Chondrocyte (in vitro differentiated cells): ENCODE results near the gene PRKAG3. TPM values are rescaled to one million over a fixed set of nuclear protein-coding genes. Genes with fewer than 3 reads are reported as not detected.

Source experiments
- DNase-seq: peaks from one replicate; pipeline ENCODE4 v3.0.0; 2021; ENCODE audit warnings: mixed read lengths, low spot score
- H3K27ac Mint-ChIP-seq: one replicate; pipeline ENCODE4 v1.8.0; 2021; ENCODE audit warnings: mild to moderate bottlenecking, moderate library complexity, mixed read lengths; ENCODE audit not compliant: unreplicated experiment
- H3K27me3 Mint-ChIP-seq: 2 replicates; pipeline ENCODE4 v1.8.0; 2021; ENCODE audit warnings: low read depth, mixed read lengths
- H3K36me3 Mint-ChIP-seq: 2 replicates; pipeline ENCODE4 v1.8.0; 2021; ENCODE audit warnings: low read depth, mixed read lengths
- H3K4me1 Mint-ChIP-seq: 2 replicates; pipeline ENCODE4 v1.8.0; 2021; ENCODE audit warnings: low read depth, mild to moderate bottlenecking, mixed read lengths
- H3K4me3 Mint-ChIP-seq: one replicate; pipeline ENCODE4 v1.8.0; 2021; ENCODE audit warnings: mild to moderate bottlenecking, moderate library complexity, mixed read lengths; ENCODE audit not compliant: unreplicated experiment
- H3K9me3 Mint-ChIP-seq: 2 replicates; pipeline ENCODE4 v1.8.0; 2021; ENCODE audit warnings: low read depth, mixed read lengths
- CTCF ChIP-seq: fragments of 200-600 bp; sonication (generic); IDR thresholded peaks from 2 replicates; pipeline ENCODE4 v1.5.0; 2021; ENCODE audit warnings: antibody characterized with exemption, mild to moderate bottlenecking, moderate library complexity
- total RNA-seq: library from RNA; stranded (reverse); gene quantifications from 3 replicates; pipeline ENCODE4 v1.2.1, GENCODE V29; 2021

Gene PRKAG3
- total RNA-seq, 1 donor from 2014 or later, result not detected

GRCh38 chr2:218788529-218789255 is 42.9 kb downstream of the PRKAG3 start:
- peaks cover 10% of the 10 kb centered on the region for H3K4me1 Mint-ChIP-seq
- H3K36me3 Mint-ChIP-seq, result no peaks in the 10 kb centered on the region
- peaks cover 9% of the 10 kb centered on the region for H3K9me3 Mint-ChIP-seq
- no peaks in the 10 kb centered on the region for H3K27me3 Mint-ChIP-seq
- no peak for TF ChIP-seq CTCF
- no peak overlapping the region for H3K4me3 Mint-ChIP-seq
- H3K27ac Mint-ChIP-seq, result no peak overlapping the region
- no peak for DNase-seq

- DNase-seq, result no peak
- Mint-ChIP-seq H3K27ac (no peak overlapping the region), H3K4me1 (peaks cover 25% of the 10 kb centered on the region), H3K9me3 (peaks cover 9% of the 10 kb centered on the region), H3K36me3 (no peaks in the 10 kb centered on the region), H3K27me3 (peaks cover 3% of the 10 kb centered on the region), H3K4me3 (no peak overlapping the region)
- TF ChIP-seq CTCF, result no peak
Measured at GRCh38 chr2:218786133-218786532, 45.5 kb downstream of the PRKAG3 start.

GRCh38 chr2:218785103-218785502 is 46.5 kb downstream of the PRKAG3 start:
- Mint-ChIP-seq H3K4me1 (peaks cover 30% of the 10 kb centered on the region), H3K9me3 (peaks cover 9% of the 10 kb centered on the region), H3K27me3 (peaks cover 3% of the 10 kb centered on the region), H3K4me3 (no peak overlapping the region), H3K27ac (no peak overlapping the region), H3K36me3 (no peaks in the 10 kb centered on the region)
- TF ChIP-seq CTCF, result no peak
- no peak for DNase-seq

- Mint-ChIP-seq H3K27me3 (peaks cover 3% of the 10 kb centered on the region), H3K36me3 (peaks cover 1% of the 10 kb centered on the region), H3K4me3 (no peak overlapping the region), H3K27ac (no peak overlapping the region), H3K9me3 (peaks cover 9% of the 10 kb centered on the region), H3K4me1 (peaks cover 30% of the 10 kb centered on the region)
- no peak for TF ChIP-seq CTCF
- DNase-seq, result no peak
Measured at GRCh38 chr2:218783688-218784087, 47.9 kb downstream of the PRKAG3 start.

GRCh38 chr2:218782528-218782844 is 49.1 kb downstream of the PRKAG3 start:
- Mint-ChIP-seq H3K9me3 (peaks cover 2% of the 10 kb centered on the region), H3K4me3 (peak overlapping the region; percentile 82)
- no peak for DNase-seq

More at GRCh38 chr2:218782528-218782844, 49.1 kb downstream of the PRKAG3 start:
- no peak for TF ChIP-seq CTCF
- Mint-ChIP-seq H3K36me3 (peaks cover 2% of the 10 kb centered on the region), H3K27ac (peak overlapping the region; percentile 69), H3K4me1 (peaks cover 30% of the 10 kb centered on the region), H3K27me3 (peaks cover 3% of the 10 kb centered on the region)
